ENCODE data around the gene UQCC5. TPM values are rescaled to one million over a fixed set of nuclear protein-coding genes. Genes with fewer than 3 reads are reported as not detected.

Gene UQCC5
- total RNA-seq, 1 donor from 2014 or later: 12.7 TPM

- TF ChIP-seq CTCF (IDR thresholded peaks at IDR 0.05; ENCODE audit: unreplicated experiment): no peak
- H3K9me3 Mint-ChIP-seq: no peaks in the 10 kb centered on the region
- DNase-seq (ENCODE audit: low spot score in 2 of 2, unreplicated experiment in 2 of 2): no peak
- no peak overlapping the region for H3K27ac Mint-ChIP-seq
- no peaks in the 10 kb centered on the region for H3K27me3 Mint-ChIP-seq (ENCODE audit: low read depth)
- no peak overlapping the region for H3K4me3 Mint-ChIP-seq
- H3K4me1 Mint-ChIP-seq: peaks cover 11% of the 10 kb centered on the region
- H3K36me3 Mint-ChIP-seq: peaks cover 45% of the 10 kb centered on the region
Measured at GRCh38 chr3:52558436-52558835, 22.0 kb downstream of the UQCC5 start.

DNA sequence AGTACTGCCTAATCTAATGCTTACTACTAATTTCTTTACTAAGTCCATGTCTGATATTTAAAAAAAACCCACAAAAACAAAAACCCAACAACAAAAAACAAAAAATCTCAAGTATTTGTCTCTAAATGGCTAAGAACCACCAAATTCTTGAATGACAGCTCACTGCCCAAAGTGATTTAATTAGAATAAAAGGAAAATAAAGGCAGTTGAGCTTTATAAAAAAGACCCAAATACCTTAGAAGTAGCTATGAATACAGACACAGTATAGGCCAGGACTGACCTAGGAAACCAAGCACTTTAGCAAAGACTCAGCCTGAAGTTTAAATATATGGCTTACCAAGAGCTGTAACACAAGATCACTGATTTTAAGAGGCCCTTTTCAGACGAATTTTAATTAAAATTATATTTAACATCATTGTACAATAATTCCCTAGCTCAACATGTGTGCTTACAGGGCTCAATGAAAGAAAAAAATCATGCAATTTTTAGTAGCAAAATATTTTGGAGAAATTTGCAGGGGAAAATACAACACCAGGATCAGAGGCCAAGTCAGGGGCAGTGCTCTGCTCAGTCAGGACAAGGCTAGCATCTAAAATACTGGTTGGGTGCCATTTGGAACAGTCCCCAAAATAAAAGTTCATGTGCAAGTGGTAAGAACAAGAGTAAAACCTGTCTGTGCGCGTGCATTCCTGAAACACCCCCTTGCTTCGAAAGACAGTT, 24.8 kb downstream of the UQCC5 start:
- Mint-ChIP-seq H3K27ac (peak overlapping the region; percentile 47), H3K9me3 (no peaks in the 10 kb centered on the region), H3K4me3 (no peak overlapping the region), H3K4me1 (peaks cover 4% of the 10 kb centered on the region), H3K27me3 (ENCODE audit: low read depth) (no peaks in the 10 kb centered on the region), H3K36me3 (peaks cover 38% of the 10 kb centered on the region)
- no peak for TF ChIP-seq CTCF (IDR thresholded peaks at IDR 0.05; ENCODE audit: unreplicated experiment)
- no peak for DNase-seq (ENCODE audit: low spot score in 2 of 2, unreplicated experiment in 2 of 2)

GRCh38 chr3:52563984-52564383, 27.6 kb downstream of the UQCC5 start:
- Mint-ChIP-seq H3K27me3 (ENCODE audit: low read depth) (no peaks in the 10 kb centered on the region), H3K9me3 (no peaks in the 10 kb centered on the region), H3K27ac (no peak overlapping the region), H3K36me3 (peaks cover 37% of the 10 kb centered on the region), H3K4me1 (peaks cover 4% of the 10 kb centered on the region), H3K4me3 (no peak overlapping the region)
- TF ChIP-seq CTCF (IDR thresholded peaks at IDR 0.05; ENCODE audit: unreplicated experiment): no peak
- no peak for DNase-seq (ENCODE audit: low spot score in 2 of 2, unreplicated experiment in 2 of 2)

GRCh38 chr3:52568069-52568468, 31.7 kb downstream of the UQCC5 start:
- TF ChIP-seq CTCF (IDR thresholded peaks at IDR 0.05; ENCODE audit: unreplicated experiment): no peak
- Mint-ChIP-seq H3K27ac (no peak overlapping the region), H3K9me3 (no peaks in the 10 kb centered on the region), H3K4me1 (no peaks in the 10 kb centered on the region), H3K4me3 (no peak overlapping the region), H3K36me3 (peaks cover 18% of the 10 kb centered on the region), H3K27me3 (ENCODE audit: low read depth) (no peaks in the 10 kb centered on the region)
- no peak for DNase-seq (ENCODE audit: low spot score in 2 of 2, unreplicated experiment in 2 of 2)

GRCh38 chr3:52570076-52570475, 33.7 kb downstream of the UQCC5 start:
- no peak for DNase-seq (ENCODE audit: low spot score in 2 of 2, unreplicated experiment in 2 of 2)
- Mint-ChIP-seq H3K27me3 (ENCODE audit: low read depth) (no peaks in the 10 kb centered on the region), H3K27ac (peak overlapping the region; percentile 39), H3K4me1 (no peaks in the 10 kb centered on the region), H3K9me3 (no peaks in the 10 kb centered on the region), H3K4me3 (no peak overlapping the region), H3K36me3 (peaks cover 24% of the 10 kb centered on the region)
- no peak for TF ChIP-seq CTCF (IDR thresholded peaks at IDR 0.05; ENCODE audit: unreplicated experiment)
